Measurements from ENCODE around the gene EDIL3. TPM values are rescaled to one million over a fixed set of nuclear protein-coding genes. Genes with fewer than 3 reads are reported as not detected.

The EDIL3 gene
- 0.26 and 1.1 TPM in 2 replicates for total RNA-seq

GRCh38 chr5:84384604-84385575, at the start of gene EDIL3:
Gene EDIL3, minus strand, starts transcription at chr5:84384880. Its CDS starts 506 bp downstream, at chr5:84384374.
- H3K27me3 ChIP-seq (ENCODE audit: control insufficient read depth, insufficient read depth, low read length) = peaks cover 14% of the 10 kb centered on the region
- DNase-seq (ENCODE audit: low read depth) = no peak
- FAIRE-seq = peak; percentile 28

DNA sequence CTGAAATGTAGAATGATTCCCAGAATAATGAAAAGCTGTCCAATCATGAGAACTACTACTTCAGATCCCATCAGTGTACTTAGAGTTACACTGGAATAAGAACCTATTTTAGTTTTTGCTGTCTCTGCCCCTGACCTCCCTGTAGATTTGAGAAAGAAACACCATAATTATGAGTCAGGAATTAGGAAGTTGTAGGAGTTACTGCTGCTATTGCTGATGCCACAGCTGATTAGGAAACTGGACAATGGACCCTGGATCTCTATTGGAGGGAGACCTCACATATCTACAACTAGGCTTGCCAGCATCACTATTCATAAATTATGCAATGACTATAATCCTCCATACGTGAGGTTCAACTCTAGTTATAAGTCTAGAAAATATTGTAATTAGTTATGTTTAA, 48.8 kb upstream of the EDIL3 start:
- FAIRE-seq = no peak
- no peak for TF ChIP-seq CTCF (IDR thresholded peaks at IDR 0.05; ENCODE audit: insufficient read depth, low read length, severe bottlenecking)
- H3K4me3 ChIP-seq (ENCODE audit: low read depth, low read length) = no peak overlapping the region

More at GRCh38 chr5:84384604-84385575, at the start of gene EDIL3:
- Histone ChIP-seq H3K36me3 (ENCODE audit: control insufficient read depth, insufficient read depth, low read length) (no peaks in the 10 kb centered on the region), H3K4me3 (ENCODE audit: low read depth, low read length) (peak within 1 kb of the TSS; percentile 46)
- TF ChIP-seq CTCF (IDR thresholded peaks at IDR 0.05; ENCODE audit: insufficient read depth, low read length, severe bottlenecking) = no peak

DNA sequence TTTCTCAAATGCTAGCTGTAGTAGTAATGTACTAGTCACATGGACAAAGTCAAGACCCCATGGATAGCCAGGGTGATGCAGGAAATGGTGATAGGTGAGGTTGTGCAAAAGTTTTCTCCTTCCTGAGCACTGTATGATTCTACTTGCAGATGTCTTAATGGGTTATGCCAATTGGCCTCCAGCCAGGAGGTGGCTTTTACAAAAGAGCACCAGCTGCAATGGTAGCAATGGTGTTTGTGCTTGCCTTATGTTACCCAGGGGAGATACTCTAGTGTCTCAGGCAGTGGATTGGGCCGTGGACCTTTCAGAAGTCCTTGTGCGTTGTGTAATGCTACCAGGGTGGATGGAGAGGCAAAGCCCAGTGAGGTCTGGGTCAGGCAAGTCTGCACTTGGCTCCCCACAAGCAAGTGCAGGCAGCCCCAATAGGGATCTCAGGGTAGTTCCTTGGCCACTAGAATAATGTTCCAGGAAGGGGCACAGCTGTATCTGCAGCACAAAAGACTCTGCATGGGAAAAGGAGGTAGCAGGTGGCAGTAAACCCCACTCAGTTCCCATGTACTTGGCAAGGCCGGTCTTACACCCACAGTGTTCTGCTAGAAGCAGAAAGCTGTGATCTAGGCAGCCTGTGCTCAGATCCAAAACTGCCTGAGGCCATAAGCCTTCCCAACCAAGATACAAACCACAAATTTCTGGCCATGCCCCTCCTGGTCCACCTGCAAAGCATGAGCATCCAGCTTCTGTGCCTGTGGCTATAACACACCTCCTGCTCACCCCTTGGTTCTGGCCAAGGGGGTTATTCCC, 46.4 kb upstream of the EDIL3 start:
- TF ChIP-seq CTCF (IDR thresholded peaks at IDR 0.05; ENCODE audit: insufficient read depth, low read length, severe bottlenecking) = no peak
- Histone ChIP-seq H3K27me3 (ENCODE audit: control insufficient read depth, insufficient read depth, low read length) (no peaks in the 10 kb centered on the region), H3K36me3 (ENCODE audit: control insufficient read depth, insufficient read depth, low read length) (no peaks in the 10 kb centered on the region), H3K4me3 (ENCODE audit: low read depth, low read length) (no peak overlapping the region)
- peak; percentile 42 for DNase-seq (ENCODE audit: low read depth)
- FAIRE-seq = peak; percentile 76

More for the DNA sequence above, 48.8 kb upstream of the EDIL3 start:
- Histone ChIP-seq H3K36me3 (ENCODE audit: control insufficient read depth, insufficient read depth, low read length) (no peaks in the 10 kb centered on the region), H3K27me3 (ENCODE audit: control insufficient read depth, insufficient read depth, low read length) (no peaks in the 10 kb centered on the region)
- no peak for DNase-seq (ENCODE audit: low read depth)

DNA sequence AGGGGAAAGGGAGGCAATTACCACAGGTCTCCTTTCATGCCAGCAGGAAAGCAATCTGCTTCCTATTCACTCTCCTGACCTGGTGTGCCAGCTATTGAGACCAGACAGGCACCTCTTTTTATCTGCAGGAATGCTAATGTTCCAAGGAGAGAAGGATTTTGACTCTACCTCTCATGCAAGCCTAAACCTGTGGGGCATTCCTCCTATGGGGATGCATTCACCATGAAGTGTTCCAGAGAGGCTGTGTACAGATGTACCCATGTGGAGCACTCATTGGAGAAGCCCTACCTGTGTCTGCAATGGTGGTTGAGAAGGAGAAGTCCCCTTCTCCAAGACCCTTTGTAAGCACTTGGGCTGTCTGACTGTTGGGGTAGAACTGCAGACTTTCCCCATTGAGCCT, 45.4 kb upstream of the EDIL3 start:
- no peak for TF ChIP-seq CTCF (IDR thresholded peaks at IDR 0.05; ENCODE audit: insufficient read depth, low read length, severe bottlenecking)
- FAIRE-seq (no peak), DNase-seq (ENCODE audit: low read depth) (peak; percentile 66)
- no peaks in the 10 kb centered on the region for H3K27me3 ChIP-seq (ENCODE audit: control insufficient read depth, insufficient read depth, low read length)
- H3K4me3 ChIP-seq (ENCODE audit: low read depth, low read length) = no peak overlapping the region
- no peaks in the 10 kb centered on the region for H3K36me3 ChIP-seq (ENCODE audit: control insufficient read depth, insufficient read depth, low read length)

GRCh38 chr5:84425365-84425881, 40.7 kb upstream of the EDIL3 start:
- Histone ChIP-seq H3K27me3 (ENCODE audit: control insufficient read depth, insufficient read depth, low read length) (no peaks in the 10 kb centered on the region), H3K36me3 (ENCODE audit: control insufficient read depth, insufficient read depth, low read length) (no peaks in the 10 kb centered on the region), H3K4me3 (ENCODE audit: low read depth, low read length) (no peak overlapping the region)
- TF ChIP-seq CTCF (IDR thresholded peaks at IDR 0.05; ENCODE audit: insufficient read depth, low read length, severe bottlenecking) = no peak
- DNase-seq (ENCODE audit: low read depth) = no peak
- FAIRE-seq = no peak
